Measurements from ENCODE around the gene NTPCR. TPM values are rescaled to one million over a fixed set of nuclear protein-coding genes. Genes with fewer than 3 reads are reported as not detected.
A peak's percentile ranks its signal among the peaks of the same experiment; 100 is the strongest.

NTPCR gene
- total RNA-seq, 1 donor from 2014 or later = 54.5 TPM

DNA sequence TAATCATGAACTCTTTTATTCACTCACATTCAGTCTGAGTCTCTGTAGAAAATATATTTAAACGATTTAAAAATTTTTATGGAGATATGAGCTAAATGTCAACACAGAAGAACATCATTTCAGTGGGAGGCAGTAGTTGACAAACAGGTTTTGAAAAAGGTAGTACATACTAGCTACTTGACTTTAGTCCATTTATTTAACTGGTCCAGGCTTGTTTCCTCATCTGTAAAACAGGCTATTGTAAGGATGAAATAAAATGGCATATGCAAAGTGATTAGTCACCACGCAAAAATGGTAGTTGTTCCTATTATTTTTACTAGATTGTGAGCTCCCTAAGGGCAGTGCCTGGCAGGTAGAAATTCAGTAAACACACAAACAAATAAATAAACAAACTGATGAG is 75.2 kb downstream of the NTPCR start:
- Histone ChIP-seq H3K9ac (ENCODE audit: low read length) (no peak overlapping the region), H3K4me2 (ENCODE audit: low read length) (no peak overlapping the region), H3K4me1 (ENCODE audit: insufficient read depth, low read length) (peaks cover 3% of the 10 kb centered on the region), H2AFZ (ENCODE audit: low read depth, low read length) (no peak overlapping the region), H3K4me3 (ENCODE audit: insufficient read depth, low read depth, low read length) (no peak overlapping the region), H3K27ac (ENCODE audit: low read depth, low read length) (no peak overlapping the region), H3K9me3 (ENCODE audit: insufficient read depth, low read depth, low read length) (no peaks in the 10 kb centered on the region), H3K36me3 (ENCODE audit: insufficient read depth, low read length) (no peaks in the 10 kb centered on the region), H3K27me3 (ENCODE audit: insufficient read depth, low read length) (no peaks in the 10 kb centered on the region), H3K79me2 (ENCODE audit: insufficient read depth, low read length) (no peaks in the 10 kb centered on the region), H4K20me1 (ENCODE audit: insufficient read depth, low read length) (no peaks in the 10 kb centered on the region)
- H3K27ac Mint-ChIP-seq (ENCODE audit: unreplicated experiment) = no peak overlapping the region
- H3K9me3 Mint-ChIP-seq (ENCODE audit: unreplicated experiment) = peaks cover 2% of the 10 kb centered on the region
- FAIRE-seq (peak; percentile 17), DNase-seq (ENCODE audit: low read depth) (no peak)
- TF ChIP-seq CTCF (IDR thresholded peaks at IDR 0.05; ENCODE audit: insufficient read depth, low read depth, low read length) = no peak
- no peak for TF ChIP-seq EZH2 (IDR thresholded peaks at IDR 0.05; ENCODE audit: insufficient read depth, low read length)
- no peaks in the 10 kb centered on the region for H3K27me3 Mint-ChIP-seq (ENCODE audit: low read depth, unreplicated experiment)
- no peak overlapping the region for H3K4me3 Mint-ChIP-seq (ENCODE audit: unreplicated experiment)
- H3K4me1 Mint-ChIP-seq (ENCODE audit: low read depth, unreplicated experiment) = peaks cover 2% of the 10 kb centered on the region
- H3K36me3 Mint-ChIP-seq (ENCODE audit: low read depth, unreplicated experiment) = peaks cover 8% of the 10 kb centered on the region

GRCh38 chr1:233027046-233027445 is 76.6 kb downstream of the NTPCR start:
- H3K36me3 ChIP-seq (ENCODE audit: insufficient read depth, low read length) = no peaks in the 10 kb centered on the region
- H3K9me3 ChIP-seq (ENCODE audit: insufficient read depth, low read depth, low read length) = no peaks in the 10 kb centered on the region
- H3K27me3 Mint-ChIP-seq (ENCODE audit: low read depth, unreplicated experiment) = no peaks in the 10 kb centered on the region
- peaks cover 2% of the 10 kb centered on the region for H3K9me3 Mint-ChIP-seq (ENCODE audit: unreplicated experiment)
- no peaks in the 10 kb centered on the region for H3K27me3 ChIP-seq (ENCODE audit: insufficient read depth, low read length)
- H3K4me1 Mint-ChIP-seq (ENCODE audit: low read depth, unreplicated experiment) = peaks cover 2% of the 10 kb centered on the region
- no peaks in the 10 kb centered on the region for H3K79me2 ChIP-seq (ENCODE audit: insufficient read depth, low read length)
- no peaks in the 10 kb centered on the region for H4K20me1 ChIP-seq (ENCODE audit: insufficient read depth, low read length)
- H3K36me3 Mint-ChIP-seq (ENCODE audit: low read depth, unreplicated experiment) = peaks cover 5% of the 10 kb centered on the region
- no peak overlapping the region for H2AFZ ChIP-seq (ENCODE audit: low read depth, low read length)
- FAIRE-seq (no peak), DNase-seq (ENCODE audit: low read depth) (no peak)
- H3K4me3 Mint-ChIP-seq (ENCODE audit: unreplicated experiment) = no peak overlapping the region
- no peak for TF ChIP-seq CTCF (IDR thresholded peaks at IDR 0.05; ENCODE audit: insufficient read depth, low read depth, low read length)
- no peak for TF ChIP-seq EZH2 (IDR thresholded peaks at IDR 0.05; ENCODE audit: insufficient read depth, low read length)
- H3K4me3 ChIP-seq (ENCODE audit: insufficient read depth, low read depth, low read length) = no peak overlapping the region
- no peak overlapping the region for H3K27ac Mint-ChIP-seq (ENCODE audit: unreplicated experiment)
- H3K27ac ChIP-seq (ENCODE audit: low read depth, low read length) = no peak overlapping the region
- no peaks in the 10 kb centered on the region for H3K4me1 ChIP-seq (ENCODE audit: insufficient read depth, low read length)
- no peak overlapping the region for H3K4me2 ChIP-seq (ENCODE audit: low read length)
- no peak overlapping the region for H3K9ac ChIP-seq (ENCODE audit: low read length)

GRCh38 chr1:233031521-233031920 is 81.1 kb downstream of the NTPCR start:
- no peak for DNase-seq (ENCODE audit: low read depth)
- no peak for FAIRE-seq
- Mint-ChIP-seq H3K4me1 (ENCODE audit: low read depth, unreplicated experiment) (no peaks in the 10 kb centered on the region), H3K36me3 (ENCODE audit: low read depth, unreplicated experiment) (no peaks in the 10 kb centered on the region), H3K4me3 (ENCODE audit: unreplicated experiment) (no peak overlapping the region), H3K27me3 (ENCODE audit: low read depth, unreplicated experiment) (no peaks in the 10 kb centered on the region), H3K9me3 (ENCODE audit: unreplicated experiment) (no peaks in the 10 kb centered on the region), H3K27ac (ENCODE audit: unreplicated experiment) (no peak overlapping the region)
- H3K9me3 ChIP-seq (ENCODE audit: insufficient read depth, low read depth, low read length) = no peaks in the 10 kb centered on the region
- no peaks in the 10 kb centered on the region for H4K20me1 ChIP-seq (ENCODE audit: insufficient read depth, low read length)
- no peak for TF ChIP-seq CTCF (IDR thresholded peaks at IDR 0.05; ENCODE audit: insufficient read depth, low read depth, low read length)
- no peak for TF ChIP-seq EZH2 (IDR thresholded peaks at IDR 0.05; ENCODE audit: insufficient read depth, low read length)
- H3K9ac ChIP-seq (ENCODE audit: low read length) = no peak overlapping the region
- H3K27me3 ChIP-seq (ENCODE audit: insufficient read depth, low read length) = no peaks in the 10 kb centered on the region
- no peak overlapping the region for H3K4me3 ChIP-seq (ENCODE audit: insufficient read depth, low read depth, low read length)
- H3K4me2 ChIP-seq (ENCODE audit: low read length) = no peak overlapping the region
- H3K4me1 ChIP-seq (ENCODE audit: insufficient read depth, low read length) = no peaks in the 10 kb centered on the region
- no peak overlapping the region for H3K27ac ChIP-seq (ENCODE audit: low read depth, low read length)
- no peaks in the 10 kb centered on the region for H3K36me3 ChIP-seq (ENCODE audit: insufficient read depth, low read length)
- no peak overlapping the region for H2AFZ ChIP-seq (ENCODE audit: low read depth, low read length)
- no peaks in the 10 kb centered on the region for H3K79me2 ChIP-seq (ENCODE audit: insufficient read depth, low read length)
